VCaP (cell line): ENCODE data around the gene MICOS13.
A peak's percentile ranks its signal among the peaks of the same experiment; 100 is the strongest.

Source experiments
- H3K27ac ChIP-seq: fragments of 450-650 bp; 2 replicates; pipeline ENCODE4 v1.5.1; 2017
- CTCF ChIP-seq: fragments of 450-650 bp; conservative IDR thresholded peaks from 2 replicates; pipeline ENCODE4 v1.5.1; 2017; ENCODE audit warnings: mild to moderate bottlenecking, moderate library complexity

Gene MICOS13

GRCh38 chr19:5672708-5673459 lies 7.4 kb downstream of the MICOS13 start:
- H3K27ac ChIP-seq: no peak overlapping the region
- TF ChIP-seq CTCF: no peak

- no peak for TF ChIP-seq CTCF
- no peak overlapping the region for H3K27ac ChIP-seq
Observed at GRCh38 chr19:5671600-5671999, 8.7 kb downstream of the MICOS13 start.

- TF ChIP-seq CTCF: no peak
- no peak overlapping the region for H3K27ac ChIP-seq
Observed at GRCh38 chr19:5669212-5669611, 11.1 kb downstream of the MICOS13 start.

- no peak overlapping the region for H3K27ac ChIP-seq
- no peak for TF ChIP-seq CTCF
Observed at GRCh38 chr19:5667751-5668271, 12.5 kb downstream of the MICOS13 start.

- TF ChIP-seq CTCF: no peak
- H3K27ac ChIP-seq: no peak overlapping the region
Observed at GRCh38 chr19:5666921-5667610, 13.2 kb downstream of the MICOS13 start.

GRCh38 chr19:5665781-5666513 lies 14.4 kb downstream of the MICOS13 start:
- no peak overlapping the region for H3K27ac ChIP-seq

More at GRCh38 chr19:5665781-5666513, 14.4 kb downstream of the MICOS13 start:
- TF ChIP-seq CTCF: peak; percentile 13; the same call in 1 of the 2 replicates
